ENCODE results near the gene ZG16B. TPM values are rescaled to one million over a fixed set of nuclear protein-coding genes. Genes with fewer than 3 reads are reported as not detected.

Gene ZG16B
- total RNA-seq, 1 experiment from 2014 or later, result 19.9 TPM

GRCh38 chr16:2798723-2799204, 31.3 kb upstream of the ZG16B start:
- no TSS peak for BruUV-seq (replicated peaks)
- no peak overlapping the region for H3K4me3 ChIP-seq
- no peak for DNase-seq
- intact Hi-C loops (cut with micrococcal nuclease; ENCODE audit: unreplicated experiment), result no loop called here
- no peaks in the 10 kb centered on the region for H3K27me3 ChIP-seq (ENCODE audit: insufficient read depth, low read depth)
- no peaks in the 10 kb centered on the region for H3K79me2 ChIP-seq (ENCODE audit: low read depth)
- no peaks in the 10 kb centered on the region for H4K20me1 ChIP-seq (ENCODE audit: insufficient read depth)
- H3K9me3 ChIP-seq (ENCODE audit: insufficient read depth, low read depth), result no peaks in the 10 kb centered on the region
- H3K4me1 ChIP-seq (replicated peaks; ENCODE audit: insufficient read depth), result peaks cover 47% of the 10 kb centered on the region
- CTCF ChIA-PET, result interaction anchor here (0.5 kb wide), 1 partner anchor 9 kb away, joined by 3 read pairs; no protein-coding TSS in a partner anchor
- no peak overlapping the region for H3K4me2 ChIP-seq
- no peak overlapping the region for H2AFZ ChIP-seq
- H3K27ac ChIP-seq, result no peak overlapping the region
- peaks cover 45% of the 10 kb centered on the region for H3F3A ChIP-seq (ENCODE audit: insufficient read depth, low read depth)
- POLR2A ChIA-PET (ENCODE audit: unreplicated experiment), result no interaction called here
- H3K9me2 ChIP-seq (ENCODE audit: insufficient read depth), result no peaks in the 10 kb centered on the region
- TF ChIP-seq CTCF (conservative IDR thresholded peaks at IDR 0.05), result no peak
- no peak for TF ChIP-seq EZH2 (IDR thresholded peaks at IDR 0.05; ENCODE audit: low read depth)
- no peaks in the 10 kb centered on the region for H3K36me3 ChIP-seq (ENCODE audit: low read depth)

- no peaks in the 10 kb centered on the region for H3K9me2 ChIP-seq (ENCODE audit: insufficient read depth)
- intact Hi-C loops (cut with micrococcal nuclease; ENCODE audit: unreplicated experiment), result no loop called here
- BruUV-seq (replicated peaks), result no TSS peak
- no peaks in the 10 kb centered on the region for H3K27me3 ChIP-seq (ENCODE audit: insufficient read depth, low read depth)
- POLR2A ChIA-PET (ENCODE audit: unreplicated experiment), result interaction anchor here (0.6 kb wide), 1 partner anchor 24 kb away, joined by 5 read pairs; no protein-coding TSS in a partner anchor
- 0 out of 2 replicates have a peak overlapping the region, but pooled peaks have one; percentile 25 for H3K4me2 ChIP-seq
- H2AFZ ChIP-seq, result no peak overlapping the region
- no peak for DNase-seq
- H3K4me1 ChIP-seq (replicated peaks; ENCODE audit: insufficient read depth), result peaks cover 41% of the 10 kb centered on the region
- no peaks in the 10 kb centered on the region for H3K9me3 ChIP-seq (ENCODE audit: insufficient read depth, low read depth)
- peak overlapping the region; percentile 27 for H3K27ac ChIP-seq
- no peak for TF ChIP-seq EZH2 (IDR thresholded peaks at IDR 0.05; ENCODE audit: low read depth)
- H3K4me3 ChIP-seq, result no peak overlapping the region
- H3F3A ChIP-seq (ENCODE audit: insufficient read depth, low read depth), result peaks cover 39% of the 10 kb centered on the region
- no peaks in the 10 kb centered on the region for H3K36me3 ChIP-seq (ENCODE audit: low read depth)
- no peaks in the 10 kb centered on the region for H3K79me2 ChIP-seq (ENCODE audit: low read depth)
- H4K20me1 ChIP-seq (ENCODE audit: insufficient read depth), result no peaks in the 10 kb centered on the region
- CTCF ChIA-PET, result no interaction called here
Observed at GRCh38 chr16:2799205-2799858, 30.8 kb upstream of the ZG16B start.

- Histone ChIP-seq H3K27ac (peak overlapping the region; percentile 27), H2AFZ (no peak overlapping the region), H3K4me3 (no peak overlapping the region), H3K9me2 (ENCODE audit: insufficient read depth) (no peaks in the 10 kb centered on the region), H3K79me2 (ENCODE audit: low read depth) (no peaks in the 10 kb centered on the region), H3K4me1 (replicated peaks; ENCODE audit: insufficient read depth) (peaks cover 36% of the 10 kb centered on the region), H4K20me1 (ENCODE audit: insufficient read depth) (no peaks in the 10 kb centered on the region), H3K9me3 (ENCODE audit: insufficient read depth, low read depth) (no peaks in the 10 kb centered on the region), H3K27me3 (ENCODE audit: insufficient read depth, low read depth) (no peaks in the 10 kb centered on the region), H3F3A (ENCODE audit: insufficient read depth, low read depth) (peaks cover 34% of the 10 kb centered on the region), H3K36me3 (ENCODE audit: low read depth) (no peaks in the 10 kb centered on the region), H3K4me2 (0 out of 2 replicates have a peak overlapping the region, but pooled peaks have one; percentile 25)
- POLR2A ChIA-PET (ENCODE audit: unreplicated experiment), result interaction anchor here (0.6 kb wide), 1 partner anchor 24 kb away, joined by 5 read pairs; no protein-coding TSS in a partner anchor
- intact Hi-C loops (cut with micrococcal nuclease; ENCODE audit: unreplicated experiment), result no loop called here
- CTCF ChIA-PET, result no interaction called here
- no TSS peak for BruUV-seq (replicated peaks)
- TF ChIP-seq EZH2 (IDR thresholded peaks at IDR 0.05; ENCODE audit: low read depth) (no peak), CTCF (conservative IDR thresholded peaks at IDR 0.05) (no peak)
- DNase-seq, result peak in 1 of 2 experiments; percentile 87
Observed at GRCh38 chr16:2799859-2800226, 30.3 kb upstream of the ZG16B start.
